Natural killer cell (primary cell): ENCODE results near the gene NIP7. TPM values are rescaled to one million over a fixed set of nuclear protein-coding genes. Genes with fewer than 3 reads are reported as not detected.
A peak's percentile ranks its signal among the peaks of the same experiment; 100 is the strongest.
"Not testable (repeated sequence)": the region's sequence is repeated elsewhere in the genome, so short reads cannot be mapped to it uniquely, and the experiment has no call there.

Source experiments
- ATAC-seq, 3 donors: fragments of 150-1000 bp in 2 of 3; fragments of 200-7000 bp in 1 of 3; cut with Tn5 transposase; 1 replicate in 1 of 3; 2 replicates in 2 of 3; pipeline ENCODE4 v1.10.0; 2021; ENCODE audit warnings: mild to moderate bottlenecking in 2 of 3, moderate library complexity in 2 of 3
- DNase-seq, 2 donors: peaks; one replicate each; pipeline versions ENCODE4 v3.0.0 to v3.0.0-alpha.2; 2013 to 2021; ENCODE audit warnings: mixed read lengths in 1 of 2
- H3K27ac ChIP-seq: one replicate; pipeline ENCODE4 v1.5.1; 2013; ENCODE audit warnings: mild to moderate bottlenecking, low read length
- H3K27me3 ChIP-seq: one replicate; pipeline ENCODE4 v1.6.1; 2013; ENCODE audit warnings: low read length; ENCODE audit not compliant: control insufficient read depth, insufficient read depth
- H3K36me3 ChIP-seq: one replicate; pipeline ENCODE4 v1.6.1; 2013; ENCODE audit warnings: low read length; ENCODE audit not compliant: control insufficient read depth, insufficient read depth
- H3K4me1 ChIP-seq: one replicate; pipeline ENCODE4 v1.6.1; 2013; ENCODE audit warnings: low read length; ENCODE audit not compliant: control insufficient read depth, insufficient read depth
- H3K4me3 ChIP-seq: one replicate; pipeline ENCODE4 v1.5.1; 2013; ENCODE audit warnings: low read length
- H3K9me3 ChIP-seq: one replicate; pipeline ENCODE4 v1.6.1; 2013; ENCODE audit warnings: low read length; ENCODE audit not compliant: control insufficient read depth, insufficient read depth
- H3K27ac Mint-ChIP-seq, 2 donors: one replicate each; pipeline ENCODE4 v1.8.0; 2022; ENCODE audit warnings: mild to moderate bottlenecking in 2 of 2, mixed read lengths in 2 of 2, moderate library complexity in 1 of 2
- H3K27me3 Mint-ChIP-seq, 2 donors: one replicate each; pipeline ENCODE4 v1.8.0; 2022; ENCODE audit warnings: low read depth in 2 of 2, mixed read lengths in 2 of 2
- H3K36me3 Mint-ChIP-seq: one replicate; pipeline ENCODE4 v1.8.0; 2022; ENCODE audit warnings: mixed read lengths
- H3K4me1 Mint-ChIP-seq, 2 donors: one replicate each; pipeline ENCODE4 v1.8.0; 2022; ENCODE audit warnings: mixed read lengths in 2 of 2
- H3K4me3 Mint-ChIP-seq: one replicate; pipeline ENCODE4 v1.8.0; 2022; ENCODE audit warnings: mild to moderate bottlenecking, moderate library complexity, mixed read lengths
- H3K9me3 Mint-ChIP-seq, 2 donors: one replicate each; pipeline ENCODE4 v1.8.0; 2022; ENCODE audit warnings: mixed read lengths in 2 of 2
- WGBS: methylation state at CpG from one replicate; pipeline ENCODE4 v1.1.7; 2013; ENCODE audit warnings: missing lambda C conversion rate; ENCODE audit not compliant: insufficient coverage; 5-methylcytosine and 5-hydroxymethylcytosine counted together
- intact Hi-C: fragments of 100-400 bp; cut with micrococcal nuclease; formaldehyde crosslinking; loops from one replicate; pipeline ENCODE4 v1.14.2; 2022
- total RNA-seq, 4 donors: library from RNA; stranded (reverse); fragments of 120-200 nt in 1 of 4; gene quantifications; one replicate each; pipeline versions ENCODE4 v1.2.3 to v1.2.4, GENCODE V29; 2013 to 2022
- TF ChIP-seq, protein P1 (sequence below): fragments of 200-600 bp; IDR thresholded peaks from one replicate; pipeline ENCODE4 v1.8.0; 2022; ENCODE audit warnings: antibody characterized with exemption

NIP7 gene
- total RNA-seq, 3 donors from 2014 or later (not counting 1 experiment from before 2014, with no cell fraction given) = 33.7 to 41.8 (median 37.7) TPM

DNA sequence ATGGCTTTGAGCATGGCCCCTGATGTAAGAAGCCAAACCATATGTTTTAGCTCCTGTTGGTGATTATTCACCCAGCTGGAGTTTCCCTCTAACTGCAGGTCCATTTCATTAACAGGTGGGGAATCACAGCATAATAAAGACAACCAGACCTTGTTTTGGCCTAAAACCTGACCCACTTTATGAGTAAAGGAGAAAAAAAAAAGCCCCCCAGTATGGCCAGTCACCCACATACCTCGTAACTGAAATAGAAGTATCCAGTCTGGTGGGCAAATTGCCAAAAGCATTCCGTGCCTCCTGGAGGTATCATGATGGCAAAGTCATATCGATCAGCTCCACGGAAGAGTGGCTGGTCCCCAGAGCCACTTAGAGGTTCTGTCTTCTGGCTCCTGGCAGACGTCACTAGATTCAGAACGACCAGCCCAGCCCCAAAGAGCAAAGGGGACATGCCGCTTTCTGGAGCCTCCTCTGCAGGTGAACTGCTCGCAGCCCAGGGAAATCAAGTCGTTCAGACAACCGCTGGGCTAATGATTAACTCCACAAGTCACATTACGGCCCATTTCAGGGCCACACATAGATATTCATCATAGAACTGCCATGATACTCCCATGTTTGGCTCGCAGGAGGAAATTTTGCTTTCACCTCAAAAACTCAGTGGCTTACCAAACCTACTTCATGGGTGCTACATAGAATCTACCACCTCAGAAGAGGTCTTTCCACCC is 11.9 kb downstream of the NIP7 start, which contains the start of gene TMED6:
Gene TMED6, minus strand, starts transcription at position 478 of the 719 bp plus-strand sequence. Its CDS starts 33 bp downstream, at position 445.
- H3K36me3 ChIP-seq = peaks cover 23% of the 10 kb centered on the region
- Mint-ChIP-seq H3K27me3 (no peaks in the 10 kb centered on the region), H3K36me3 (peaks cover 7% of the 10 kb centered on the region), H3K4me3 (no peak within 1 kb of the TSS), H3K9me3 (no peaks in the 10 kb centered on the region), H3K27ac (no peak within 1 kb of the TSS), H3K4me1 (peaks cover 0 to 4% of the 10 kb centered on the region in 2 donors)
- no peaks in the 10 kb centered on the region for H3K9me3 ChIP-seq
- ATAC-seq = no peak
- DNase-seq = no peak
- H3K4me1 ChIP-seq = peaks cover 4% of the 10 kb centered on the region
- intact Hi-C loops = no loop called here
- no peaks in the 10 kb centered on the region for H3K27me3 ChIP-seq
- TF ChIP-seq, protein P1, sequence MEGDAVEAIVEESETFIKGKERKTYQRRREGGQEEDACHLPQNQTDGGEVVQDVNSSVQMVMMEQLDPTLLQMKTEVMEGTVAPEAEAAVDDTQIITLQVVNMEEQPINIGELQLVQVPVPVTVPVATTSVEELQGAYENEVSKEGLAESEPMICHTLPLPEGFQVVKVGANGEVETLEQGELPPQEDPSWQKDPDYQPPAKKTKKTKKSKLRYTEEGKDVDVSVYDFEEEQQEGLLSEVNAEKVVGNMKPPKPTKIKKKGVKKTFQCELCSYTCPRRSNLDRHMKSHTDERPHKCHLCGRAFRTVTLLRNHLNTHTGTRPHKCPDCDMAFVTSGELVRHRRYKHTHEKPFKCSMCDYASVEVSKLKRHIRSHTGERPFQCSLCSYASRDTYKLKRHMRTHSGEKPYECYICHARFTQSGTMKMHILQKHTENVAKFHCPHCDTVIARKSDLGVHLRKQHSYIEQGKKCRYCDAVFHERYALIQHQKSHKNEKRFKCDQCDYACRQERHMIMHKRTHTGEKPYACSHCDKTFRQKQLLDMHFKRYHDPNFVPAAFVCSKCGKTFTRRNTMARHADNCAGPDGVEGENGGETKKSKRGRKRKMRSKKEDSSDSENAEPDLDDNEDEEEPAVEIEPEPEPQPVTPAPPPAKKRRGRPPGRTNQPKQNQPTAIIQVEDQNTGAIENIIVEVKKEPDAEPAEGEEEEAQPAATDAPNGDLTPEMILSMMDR = no peak
- WGBS = 97% methylated on average over 12 of the region's 12 CpGs
- no peak within 1 kb of the TSS for H3K4me3 ChIP-seq
- no peak within 1 kb of the TSS for H3K27ac ChIP-seq

DNA sequence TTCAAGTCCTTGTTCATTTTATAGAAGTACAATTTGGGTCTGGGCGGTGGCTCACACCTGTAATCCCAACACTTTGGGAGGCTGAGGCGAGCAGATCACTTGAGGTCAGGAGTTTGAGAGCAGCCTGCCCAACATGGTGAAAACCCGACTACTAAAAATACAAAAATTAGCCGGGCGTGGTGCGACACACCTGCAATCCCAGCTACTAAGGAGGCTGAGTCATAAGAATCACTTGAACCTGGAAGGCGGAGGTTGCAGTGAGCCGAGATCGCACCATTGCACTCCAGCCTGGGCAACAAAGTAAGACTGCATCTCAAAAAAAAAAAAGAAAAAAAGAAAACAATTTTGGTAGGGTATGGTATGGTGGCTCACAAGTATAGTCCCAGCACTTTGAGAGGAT is 20.5 kb downstream of the NIP7 start:
- H3K4me3 Mint-ChIP-seq = not testable (repeated sequence)
- H3K36me3 Mint-ChIP-seq = peaks cover 11% of the 10 kb centered on the region
- H3K36me3 ChIP-seq = peaks cover 31% of the 10 kb centered on the region

DNA sequence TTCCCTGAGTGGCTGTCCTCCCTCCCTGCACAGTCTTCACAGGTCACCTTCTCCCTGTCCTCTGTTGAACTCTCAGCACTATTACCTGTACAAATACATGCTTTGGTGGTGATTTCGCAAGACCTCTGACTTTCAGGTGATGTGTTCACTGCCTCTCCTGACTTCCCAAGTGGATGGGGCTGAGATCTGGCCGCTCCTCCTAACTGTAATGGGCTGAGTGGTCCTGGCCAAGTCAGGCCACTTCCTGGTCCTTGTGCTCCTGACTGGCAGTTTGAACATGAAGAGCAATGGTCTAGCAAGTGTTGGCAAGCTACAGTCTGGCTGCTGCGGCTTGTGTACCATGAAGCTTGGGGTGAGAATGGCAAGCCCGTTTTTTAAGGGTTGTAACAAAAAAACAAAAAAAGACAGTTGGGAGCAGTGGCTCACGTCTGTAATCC is 23.7 kb downstream of the NIP7 start:
- H3K36me3 Mint-ChIP-seq = peaks cover 7% of the 10 kb centered on the region
- Histone ChIP-seq H3K9me3 (no peaks in the 10 kb centered on the region), H3K27ac (no peak overlapping the region), H3K4me1 (no peaks in the 10 kb centered on the region), H3K27me3 (no peaks in the 10 kb centered on the region), H3K36me3 (peaks cover 38% of the 10 kb centered on the region), H3K4me3 (no peak overlapping the region)
- H3K9me3 Mint-ChIP-seq = no peaks in the 10 kb centered on the region
- no peaks in the 10 kb centered on the region for H3K27me3 Mint-ChIP-seq
- TF ChIP-seq, protein P1 = no peak
- H3K4me3 Mint-ChIP-seq = no peak overlapping the region
- ATAC-seq (no peak), DNase-seq (no peak)
- no peak overlapping the region for H3K27ac Mint-ChIP-seq
- WGBS = 99% methylated on average over 5 of the region's 5 CpGs
- H3K4me1 Mint-ChIP-seq = peaks cover 16 to 17% of the 10 kb centered on the region in 2 donors
- intact Hi-C loops = no loop called here

More for the DNA sequence above, 20.5 kb downstream of the NIP7 start:
- ATAC-seq, H3K27ac ChIP-seq, H3K4me3 ChIP-seq, H3K27ac Mint-ChIP-seq, H3K27me3 ChIP-seq, DNase-seq, intact Hi-C loops, H3K27me3 Mint-ChIP-seq, H3K4me1 ChIP-seq, H3K9me3 Mint-ChIP-seq, H3K9me3 ChIP-seq: not testable (repeated sequence)
- 94% methylated on average over 9 of the region's 9 CpGs for WGBS
- H3K4me1 Mint-ChIP-seq = peaks cover 13 to 17% of the 10 kb centered on the region in 2 donors

DNA sequence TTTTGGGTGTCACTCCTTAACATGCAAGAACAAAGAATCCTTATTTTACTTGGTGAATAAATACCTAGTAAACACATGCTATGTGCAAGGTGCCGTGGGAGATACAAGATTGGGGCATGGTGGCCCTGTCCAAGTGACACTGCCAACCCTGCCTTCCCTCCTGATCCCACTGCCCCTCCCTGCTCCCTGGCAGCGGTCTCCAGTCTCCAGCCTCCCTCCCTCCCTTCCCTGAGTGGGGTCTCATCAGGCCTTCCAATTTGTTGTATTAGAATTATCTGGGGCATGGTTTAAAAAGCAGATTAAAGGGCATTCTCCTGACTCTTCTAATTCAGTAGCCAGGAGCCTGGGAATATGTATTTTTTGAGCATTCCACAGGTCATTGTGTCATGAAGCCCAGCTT is 24.5 kb downstream of the NIP7 start:
- WGBS = 100% methylated on average over 1 of the region's 2 CpGs
- Histone ChIP-seq H3K36me3 (peaks cover 41% of the 10 kb centered on the region), H3K27ac (no peak overlapping the region), H3K27me3 (no peaks in the 10 kb centered on the region), H3K9me3 (no peaks in the 10 kb centered on the region), H3K4me3 (no peak overlapping the region), H3K4me1 (no peaks in the 10 kb centered on the region)
- TF ChIP-seq, protein P1 = no peak
- DNase-seq (no peak), ATAC-seq (no peak)
- peaks cover 7% of the 10 kb centered on the region for H3K36me3 Mint-ChIP-seq
- no peaks in the 10 kb centered on the region for H3K27me3 Mint-ChIP-seq
- H3K4me3 Mint-ChIP-seq = no peak overlapping the region
- intact Hi-C loops = no loop called here
- H3K4me1 Mint-ChIP-seq = peaks cover 16 to 17% of the 10 kb centered on the region in 2 donors
- peak overlapping the region in 1 of 2 donors; percentile 45 for H3K27ac Mint-ChIP-seq
- no peaks in the 10 kb centered on the region for H3K9me3 Mint-ChIP-seq
